ENCODE results near the gene DUOX1. TPM values are rescaled to one million over a fixed set of nuclear protein-coding genes. Genes with fewer than 3 reads are reported as not detected.
A peak's percentile ranks its signal among the peaks of the same experiment; 100 is the strongest.

The DUOX1 gene
- polyA plus RNA-seq, 1 of the 3 experiments (the other 2 are of a cell fraction) = not detected

DNA sequence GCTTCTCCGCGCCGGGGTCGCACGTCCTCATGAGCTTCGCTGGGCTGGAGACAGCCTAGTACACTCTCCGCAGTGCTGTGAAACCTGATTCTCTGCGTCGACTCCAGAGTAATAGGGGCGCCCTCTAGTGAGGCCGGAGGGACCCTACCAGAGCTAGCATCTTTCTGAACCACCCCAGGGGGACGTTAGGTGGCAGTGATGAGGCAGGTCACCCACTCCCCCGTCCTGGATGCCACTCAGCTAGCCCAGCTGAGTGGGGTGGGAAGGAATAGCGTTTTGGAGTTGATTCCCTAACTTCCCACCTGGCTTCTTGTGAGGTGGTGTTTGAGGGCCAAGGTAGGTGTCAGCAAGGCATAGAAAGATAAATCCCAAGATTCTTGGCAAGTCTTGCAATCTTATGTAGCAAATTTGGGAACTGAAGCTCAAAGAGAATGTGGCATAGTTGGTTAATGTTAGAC lies 11.6 kb upstream of the DUOX1 start:
- H3K36me3 ChIP-seq (replicated peaks in 1 of 2; ENCODE audit: control insufficient read depth in 1 of 2, insufficient read depth in 2 of 2, low read length in 1 of 2) = no peaks in the 10 kb centered on the region
- no peak overlapping the region for H3K27ac ChIP-seq (ENCODE audit: low read depth in 2 of 2, low read length in 1 of 2)
- H3K79me2 ChIP-seq (ENCODE audit: insufficient read depth) = no peaks in the 10 kb centered on the region
- peak; percentile 97 for DNase-seq
- no peaks in the 10 kb centered on the region for H3F3A ChIP-seq (replicated peaks; ENCODE audit: insufficient read depth)
- ChIA-PET POLR2A (interaction anchor here (0.7 to 1.1 kb wide), 5 partner anchors 28 to 130 kb away, joined by 3 to 5 read pairs (median 3); partner anchors contain the start of gene SHF), CTCF (interaction anchor here (0.6 to 2.2 kb wide), 73 partner anchors 9 to 469 kb away, joined by 3 to 52 read pairs (median 5); partner anchors contain the start of genes BLOC1S6, DUOX1, DUOXA1 and SORD)
- no peaks in the 10 kb centered on the region for H3K9me2 ChIP-seq
- H3K4me2 ChIP-seq = peak overlapping the region; percentile 59; the same call in 1 of the 2 replicates
- H3K9me3 ChIP-seq = no peaks in the 10 kb centered on the region
- H3K4me3 ChIP-seq (ENCODE audit: low read depth in 2 of 2, low read length in 1 of 2) = peak overlapping the region in 1 of 2 experiments; percentile 53; a peak in 1 of 4 replicates
- H3K9ac ChIP-seq = no peak overlapping the region
- 3% methylated on average over 14 of the region's 14 CpGs for WGBS (ENCODE audit: low lambda C conversion rate)
- H4K20me1 ChIP-seq (ENCODE audit: insufficient read depth) = no peaks in the 10 kb centered on the region
- H3K4me1 ChIP-seq (ENCODE audit: control insufficient read depth in 1 of 2, insufficient read depth in 2 of 2, low read depth in 1 of 2, low read length in 1 of 2) = peaks cover 6 to 17% of the 10 kb centered on the region in 2 experiments; a peak in 3 of 4 replicates
- peaks cover 25% of the 10 kb centered on the region for H3K27me3 ChIP-seq (ENCODE audit: insufficient read depth)
- H2AFZ ChIP-seq (ENCODE audit: low read depth) = 0 out of 2 replicates have a peak overlapping the region, but pooled peaks have one; percentile 41
- TF ChIP-seq GABPA (IDR thresholded peaks at IDR 0.05; ENCODE audit: low read depth) (no peak), SMC3 (IDR thresholded peaks at IDR 0.05; ENCODE audit: low read depth, low read length) (peak; percentile 88), MEF2A (IDR thresholded peaks at IDR 0.05; ENCODE audit: borderline replicate concordance, low read depth) (no peak), MXI1 (IDR thresholded peaks at IDR 0.05; ENCODE audit: low read depth, low read length) (no peak), ELF1 (IDR thresholded peaks at IDR 0.05) (no peak), EZH2phosphoT487 (IDR thresholded peaks at IDR 0.05; ENCODE audit: borderline replicate concordance, low read depth) (no peak), POLR2AphosphoS5 (IDR thresholded peaks at IDR 0.05; ENCODE audit: low read depth, low read length) (no peak), FOXM1 (IDR thresholded peaks at IDR 0.05; ENCODE audit: low read depth) (no peak), YY1 (IDR thresholded peaks at IDR 0.05; ENCODE audit: low read depth) (no peak), RCOR1 (IDR thresholded peaks at IDR 0.05; ENCODE audit: low read length) (0 out of 2 replicates have a peak, but pooled peaks have one; percentile 38), NFIC (IDR thresholded peaks at IDR 0.05; ENCODE audit: borderline replicate concordance) (no peak), NRF1 (IDR thresholded peaks at IDR 0.05; ENCODE audit: low read depth, low read length) (no peak), EP300 (IDR thresholded peaks at IDR 0.05; ENCODE audit: borderline replicate concordance in 1 of 2, low read depth in 1 of 2, low read length in 1 of 2) (no peak), FOSL2 (IDR thresholded peaks at IDR 0.05; ENCODE audit: borderline replicate concordance, low read depth) (no peak), TEAD4 (IDR thresholded peaks at IDR 0.05; ENCODE audit: borderline replicate concordance, insufficient read depth) (no peak)
- TF ChIP-seq, protein P1, sequence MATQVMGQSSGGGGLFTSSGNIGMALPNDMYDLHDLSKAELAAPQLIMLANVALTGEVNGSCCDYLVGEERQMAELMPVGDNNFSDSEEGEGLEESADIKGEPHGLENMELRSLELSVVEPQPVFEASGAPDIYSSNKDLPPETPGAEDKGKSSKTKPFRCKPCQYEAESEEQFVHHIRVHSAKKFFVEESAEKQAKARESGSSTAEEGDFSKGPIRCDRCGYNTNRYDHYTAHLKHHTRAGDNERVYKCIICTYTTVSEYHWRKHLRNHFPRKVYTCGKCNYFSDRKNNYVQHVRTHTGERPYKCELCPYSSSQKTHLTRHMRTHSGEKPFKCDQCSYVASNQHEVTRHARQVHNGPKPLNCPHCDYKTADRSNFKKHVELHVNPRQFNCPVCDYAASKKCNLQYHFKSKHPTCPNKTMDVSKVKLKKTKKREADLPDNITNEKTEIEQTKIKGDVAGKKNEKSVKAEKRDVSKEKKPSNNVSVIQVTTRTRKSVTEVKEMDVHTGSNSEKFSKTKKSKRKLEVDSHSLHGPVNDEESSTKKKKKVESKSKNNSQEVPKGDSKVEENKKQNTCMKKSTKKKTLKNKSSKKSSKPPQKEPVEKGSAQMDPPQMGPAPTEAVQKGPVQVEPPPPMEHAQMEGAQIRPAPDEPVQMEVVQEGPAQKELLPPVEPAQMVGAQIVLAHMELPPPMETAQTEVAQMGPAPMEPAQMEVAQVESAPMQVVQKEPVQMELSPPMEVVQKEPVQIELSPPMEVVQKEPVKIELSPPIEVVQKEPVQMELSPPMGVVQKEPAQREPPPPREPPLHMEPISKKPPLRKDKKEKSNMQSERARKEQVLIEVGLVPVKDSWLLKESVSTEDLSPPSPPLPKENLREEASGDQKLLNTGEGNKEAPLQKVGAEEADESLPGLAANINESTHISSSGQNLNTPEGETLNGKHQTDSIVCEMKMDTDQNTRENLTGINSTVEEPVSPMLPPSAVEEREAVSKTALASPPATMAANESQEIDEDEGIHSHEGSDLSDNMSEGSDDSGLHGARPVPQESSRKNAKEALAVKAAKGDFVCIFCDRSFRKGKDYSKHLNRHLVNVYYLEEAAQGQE (IDR thresholded peaks at IDR 0.05; ENCODE audit: low read depth, low read length) = no peak
- TF ChIP-seq, protein P2, sequence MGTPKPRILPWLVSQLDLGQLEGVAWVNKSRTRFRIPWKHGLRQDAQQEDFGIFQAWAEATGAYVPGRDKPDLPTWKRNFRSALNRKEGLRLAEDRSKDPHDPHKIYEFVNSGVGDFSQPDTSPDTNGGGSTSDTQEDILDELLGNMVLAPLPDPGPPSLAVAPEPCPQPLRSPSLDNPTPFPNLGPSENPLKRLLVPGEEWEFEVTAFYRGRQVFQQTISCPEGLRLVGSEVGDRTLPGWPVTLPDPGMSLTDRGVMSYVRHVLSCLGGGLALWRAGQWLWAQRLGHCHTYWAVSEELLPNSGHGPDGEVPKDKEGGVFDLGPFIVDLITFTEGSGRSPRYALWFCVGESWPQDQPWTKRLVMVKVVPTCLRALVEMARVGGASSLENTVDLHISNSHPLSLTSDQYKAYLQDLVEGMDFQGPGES (IDR thresholded peaks at IDR 0.05; ENCODE audit: low read depth, low read length) = no peak
- TF ChIP-seq, protein P3, sequence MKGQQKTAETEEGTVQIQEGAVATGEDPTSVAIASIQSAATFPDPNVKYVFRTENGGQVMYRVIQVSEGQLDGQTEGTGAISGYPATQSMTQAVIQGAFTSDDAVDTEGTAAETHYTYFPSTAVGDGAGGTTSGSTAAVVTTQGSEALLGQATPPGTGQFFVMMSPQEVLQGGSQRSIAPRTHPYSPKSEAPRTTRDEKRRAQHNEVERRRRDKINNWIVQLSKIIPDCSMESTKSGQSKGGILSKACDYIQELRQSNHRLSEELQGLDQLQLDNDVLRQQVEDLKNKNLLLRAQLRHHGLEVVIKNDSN (IDR thresholded peaks at IDR 0.05; ENCODE audit: borderline replicate concordance, low read depth) = no peak
- TF ChIP-seq, protein P4, sequence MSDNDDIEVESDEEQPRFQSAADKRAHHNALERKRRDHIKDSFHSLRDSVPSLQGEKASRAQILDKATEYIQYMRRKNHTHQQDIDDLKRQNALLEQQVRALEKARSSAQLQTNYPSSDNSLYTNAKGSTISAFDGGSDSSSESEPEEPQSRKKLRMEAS (IDR thresholded peaks at IDR 0.05; ENCODE audit: low read depth) = no peak
- TF ChIP-seq, protein P5, sequence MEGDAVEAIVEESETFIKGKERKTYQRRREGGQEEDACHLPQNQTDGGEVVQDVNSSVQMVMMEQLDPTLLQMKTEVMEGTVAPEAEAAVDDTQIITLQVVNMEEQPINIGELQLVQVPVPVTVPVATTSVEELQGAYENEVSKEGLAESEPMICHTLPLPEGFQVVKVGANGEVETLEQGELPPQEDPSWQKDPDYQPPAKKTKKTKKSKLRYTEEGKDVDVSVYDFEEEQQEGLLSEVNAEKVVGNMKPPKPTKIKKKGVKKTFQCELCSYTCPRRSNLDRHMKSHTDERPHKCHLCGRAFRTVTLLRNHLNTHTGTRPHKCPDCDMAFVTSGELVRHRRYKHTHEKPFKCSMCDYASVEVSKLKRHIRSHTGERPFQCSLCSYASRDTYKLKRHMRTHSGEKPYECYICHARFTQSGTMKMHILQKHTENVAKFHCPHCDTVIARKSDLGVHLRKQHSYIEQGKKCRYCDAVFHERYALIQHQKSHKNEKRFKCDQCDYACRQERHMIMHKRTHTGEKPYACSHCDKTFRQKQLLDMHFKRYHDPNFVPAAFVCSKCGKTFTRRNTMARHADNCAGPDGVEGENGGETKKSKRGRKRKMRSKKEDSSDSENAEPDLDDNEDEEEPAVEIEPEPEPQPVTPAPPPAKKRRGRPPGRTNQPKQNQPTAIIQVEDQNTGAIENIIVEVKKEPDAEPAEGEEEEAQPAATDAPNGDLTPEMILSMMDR (IDR thresholded peaks at IDR 0.05) = peak; percentile 98
- TF ChIP-seq, protein P6, sequence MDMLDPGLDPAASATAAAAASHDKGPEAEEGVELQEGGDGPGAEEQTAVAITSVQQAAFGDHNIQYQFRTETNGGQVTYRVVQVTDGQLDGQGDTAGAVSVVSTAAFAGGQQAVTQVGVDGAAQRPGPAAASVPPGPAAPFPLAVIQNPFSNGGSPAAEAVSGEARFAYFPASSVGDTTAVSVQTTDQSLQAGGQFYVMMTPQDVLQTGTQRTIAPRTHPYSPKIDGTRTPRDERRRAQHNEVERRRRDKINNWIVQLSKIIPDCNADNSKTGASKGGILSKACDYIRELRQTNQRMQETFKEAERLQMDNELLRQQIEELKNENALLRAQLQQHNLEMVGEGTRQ (IDR thresholded peaks at IDR 0.05; ENCODE audit: borderline replicate concordance, low read depth, low read length) = no peak
- TF ChIP-seq, protein P7, sequence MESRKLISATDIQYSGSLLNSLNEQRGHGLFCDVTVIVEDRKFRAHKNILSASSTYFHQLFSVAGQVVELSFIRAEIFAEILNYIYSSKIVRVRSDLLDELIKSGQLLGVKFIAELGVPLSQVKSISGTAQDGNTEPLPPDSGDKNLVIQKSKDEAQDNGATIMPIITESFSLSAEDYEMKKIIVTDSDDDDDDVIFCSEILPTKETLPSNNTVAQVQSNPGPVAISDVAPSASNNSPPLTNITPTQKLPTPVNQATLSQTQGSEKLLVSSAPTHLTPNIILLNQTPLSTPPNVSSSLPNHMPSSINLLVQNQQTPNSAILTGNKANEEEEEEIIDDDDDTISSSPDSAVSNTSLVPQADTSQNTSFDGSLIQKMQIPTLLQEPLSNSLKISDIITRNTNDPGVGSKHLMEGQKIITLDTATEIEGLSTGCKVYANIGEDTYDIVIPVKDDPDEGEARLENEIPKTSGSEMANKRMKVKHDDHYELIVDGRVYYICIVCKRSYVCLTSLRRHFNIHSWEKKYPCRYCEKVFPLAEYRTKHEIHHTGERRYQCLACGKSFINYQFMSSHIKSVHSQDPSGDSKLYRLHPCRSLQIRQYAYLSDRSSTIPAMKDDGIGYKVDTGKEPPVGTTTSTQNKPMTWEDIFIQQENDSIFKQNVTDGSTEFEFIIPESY (IDR thresholded peaks at IDR 0.05; ENCODE audit: borderline replicate concordance, low read depth) = no peak
